Testis (tissue), 3 donors: ENCODE results near the gene IFIH1. TPM values are rescaled to one million over a fixed set of nuclear protein-coding genes. Genes with fewer than 3 reads are reported as not detected.

Source experiments
- DNase-seq: peaks from one replicate; pipeline ENCODE4 v3.0.0-alpha.2; 2019
- H3K27ac ChIP-seq, 2 donors: fragments of 200-600 bp; sonication (generic); one replicate each; pipeline ENCODE4 v1.5.1; 2019
- H3K27me3 ChIP-seq: fragments of 200-600 bp; sonication (generic); one replicate; pipeline ENCODE4 v1.5.1; 2019
- H3K36me3 ChIP-seq: fragments of 200-600 bp; sonication (generic); one replicate; pipeline ENCODE4 v1.5.1; 2017; ENCODE audit warnings: low read depth; ENCODE audit errors: missing control alignments
- H3K4me1 ChIP-seq: fragments of 200-600 bp; sonication (generic); one replicate; pipeline ENCODE4 v1.5.1; 2019
- H3K4me3 ChIP-seq, 2 donors: fragments of 200-600 bp; sonication (generic); one replicate each; pipeline ENCODE4 v1.5.1; 2017 to 2019
- H3K9me3 ChIP-seq: fragments of 200-600 bp; sonication (generic); one replicate; pipeline ENCODE4 v1.5.1; 2017
- POLR2A ChIP-seq: fragments of 450-650 bp; IDR thresholded peaks from one replicate; pipeline ENCODE4 v1.6.1; 2017; ENCODE audit warnings: antibody characterized with exemption, mild to moderate bottlenecking, moderate library complexity
- WGBS, 2 donors: methylation state at CpG; one replicate each; pipeline ENCODE4 v1.1.5; 2018; 5-methylcytosine and 5-hydroxymethylcytosine counted together
- intact Hi-C: fragments of 100-400 bp; cut with DNase I; formaldehyde crosslinking; loops from one replicate; pipeline ENCODE4 v1.15.1; 2023; ENCODE audit warnings: low total_unique reads
- polyA plus RNA-seq: library from polyadenylated mRNA; stranded (reverse); fragments of 350-450 nt; fragmentation: Illumina TruSeq; extraction: RNeasy Lipid Tissue Mini Kit (QIAGEN cat#74804); gene quantifications from one replicate; pipeline ENCODE4 v1.2.3, GENCODE V29; 2014; ENCODE audit warnings: low read depth, low replicate concordance; ENCODE audit not compliant: insufficient read depth
- total RNA-seq, 2 donors: library from RNA; depleted of rRNA; stranded (reverse); fragments of >200 nt; gene quantifications; one replicate each; pipeline ENCODE4 v1.2.3, GENCODE V29; 2016
- TF ChIP-seq, protein P1 (sequence below), 3 experiments: fragments of 450-650 bp in 2 of 3; fragments of 200-600 bp in 1 of 3; sonication (generic) in 1 of 3; IDR thresholded peaks; one replicate each; pipeline ENCODE4 v1.5.1; 2016 to 2019; ENCODE audit warnings: antibody characterized with exemption in 3 of 3, mild to moderate bottlenecking in 2 of 3, moderate library complexity in 1 of 3

IFIH1 gene
- total and polyA plus RNA-seq, 3 donors from 2014 or later: 6.0 to 12.8 (median 8.2) TPM

DNA sequence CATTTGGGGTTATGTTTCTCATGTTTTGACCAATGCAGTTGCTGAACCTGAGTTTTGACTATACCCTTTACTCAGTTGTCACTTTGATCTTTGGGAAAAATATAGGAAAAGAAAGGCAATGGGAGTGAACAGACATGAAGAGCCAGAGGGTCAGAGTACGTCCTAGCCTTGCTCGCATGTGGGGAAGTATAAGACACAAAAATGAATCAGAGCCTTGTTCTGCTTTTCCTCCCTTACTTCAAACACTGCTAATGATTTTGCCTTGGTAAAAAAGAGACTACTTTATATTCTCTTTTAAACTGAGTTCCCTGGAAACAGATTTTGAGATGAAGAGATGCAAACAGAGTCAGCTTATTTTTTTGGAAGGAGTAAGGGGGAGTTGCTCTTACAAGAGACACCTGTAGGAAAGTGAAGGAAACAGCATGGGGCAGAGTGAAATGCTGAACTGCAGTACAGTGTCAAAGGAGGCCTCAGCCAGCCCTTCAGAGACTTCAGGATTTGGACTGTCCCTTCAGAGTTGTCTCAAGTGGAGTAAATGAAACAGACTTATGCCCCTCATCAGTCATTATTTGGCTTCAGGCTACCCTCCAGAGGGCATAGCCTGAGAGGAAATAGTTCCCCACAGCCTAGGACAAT lies 64.1 kb downstream of the IFIH1 start:
- no peak for DNase-seq
- no peaks in the 10 kb centered on the region for H3K4me1 ChIP-seq
- no peaks in the 10 kb centered on the region for H3K9me3 ChIP-seq
- TF ChIP-seq POLR2A: no peak
- TF ChIP-seq, protein P1, sequence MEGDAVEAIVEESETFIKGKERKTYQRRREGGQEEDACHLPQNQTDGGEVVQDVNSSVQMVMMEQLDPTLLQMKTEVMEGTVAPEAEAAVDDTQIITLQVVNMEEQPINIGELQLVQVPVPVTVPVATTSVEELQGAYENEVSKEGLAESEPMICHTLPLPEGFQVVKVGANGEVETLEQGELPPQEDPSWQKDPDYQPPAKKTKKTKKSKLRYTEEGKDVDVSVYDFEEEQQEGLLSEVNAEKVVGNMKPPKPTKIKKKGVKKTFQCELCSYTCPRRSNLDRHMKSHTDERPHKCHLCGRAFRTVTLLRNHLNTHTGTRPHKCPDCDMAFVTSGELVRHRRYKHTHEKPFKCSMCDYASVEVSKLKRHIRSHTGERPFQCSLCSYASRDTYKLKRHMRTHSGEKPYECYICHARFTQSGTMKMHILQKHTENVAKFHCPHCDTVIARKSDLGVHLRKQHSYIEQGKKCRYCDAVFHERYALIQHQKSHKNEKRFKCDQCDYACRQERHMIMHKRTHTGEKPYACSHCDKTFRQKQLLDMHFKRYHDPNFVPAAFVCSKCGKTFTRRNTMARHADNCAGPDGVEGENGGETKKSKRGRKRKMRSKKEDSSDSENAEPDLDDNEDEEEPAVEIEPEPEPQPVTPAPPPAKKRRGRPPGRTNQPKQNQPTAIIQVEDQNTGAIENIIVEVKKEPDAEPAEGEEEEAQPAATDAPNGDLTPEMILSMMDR (IDR thresholded peaks at IDR 0.05): no peak
- WGBS, 2 donors: 69 to 80% methylated on average over 2 of the region's 2 CpGs
- no peaks in the 10 kb centered on the region for H3K27me3 ChIP-seq
- H3K4me3 ChIP-seq: no peak overlapping the region
- intact Hi-C loops: no loop called here
- no peaks in the 10 kb centered on the region for H3K36me3 ChIP-seq
- H3K27ac ChIP-seq: no peak overlapping the region

DNA sequence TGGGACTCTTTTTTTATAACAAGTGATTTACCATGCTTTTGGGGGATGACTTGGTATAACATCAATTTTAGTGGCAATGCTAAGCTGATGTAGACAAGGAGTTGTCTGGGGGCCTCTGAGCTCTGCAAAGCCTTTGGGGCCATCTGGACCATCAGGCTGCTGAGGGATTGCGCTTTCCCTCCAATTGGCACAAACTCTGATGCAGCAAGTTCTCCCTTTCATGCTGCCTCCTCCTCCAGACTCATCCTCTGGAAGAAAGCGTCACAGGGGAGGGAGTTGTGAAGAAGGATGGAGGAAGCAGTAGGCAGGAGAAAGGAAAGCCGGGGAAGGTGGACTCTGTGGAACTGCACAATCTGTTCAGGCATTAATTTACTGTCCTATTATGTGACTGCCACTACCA lies 65.0 kb downstream of the IFIH1 start:
- WGBS, 2 donors: 69 to 72% methylated on average over 3 of the region's 3 CpGs
- Histone ChIP-seq H3K4me1 (no peaks in the 10 kb centered on the region), H3K36me3 (no peaks in the 10 kb centered on the region), H3K27me3 (no peaks in the 10 kb centered on the region), H3K9me3 (no peaks in the 10 kb centered on the region), H3K27ac (no peak overlapping the region), H3K4me3 (no peak overlapping the region)
- intact Hi-C loops: no loop called here
- no peak for DNase-seq
- TF ChIP-seq POLR2A: no peak
- TF ChIP-seq, protein P1 (IDR thresholded peaks at IDR 0.05): no peak

DNA sequence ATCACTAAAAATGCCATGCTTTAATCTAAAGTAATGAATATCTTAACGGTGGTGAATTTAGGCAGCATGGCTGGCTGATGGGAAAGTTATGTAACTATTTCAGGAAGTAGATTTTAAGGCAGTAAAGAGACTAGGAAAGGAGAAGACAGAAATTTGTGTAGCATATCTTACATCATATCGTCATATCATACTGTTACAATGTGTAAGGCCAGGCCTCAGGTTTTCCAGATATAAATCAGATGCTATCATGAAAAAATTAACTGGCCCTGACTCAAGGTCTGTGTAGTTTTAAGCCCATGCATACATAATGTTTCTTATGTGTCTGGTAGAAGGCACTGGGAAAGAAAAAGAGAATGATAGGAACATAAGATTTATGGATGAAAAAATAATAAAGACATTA lies 66.3 kb downstream of the IFIH1 start:
- Histone ChIP-seq H3K36me3 (no peaks in the 10 kb centered on the region), H3K27ac (no peak overlapping the region), H3K4me3 (no peak overlapping the region), H3K9me3 (no peaks in the 10 kb centered on the region), H3K27me3 (no peaks in the 10 kb centered on the region), H3K4me1 (no peaks in the 10 kb centered on the region)
- TF ChIP-seq, protein P1 (IDR thresholded peaks at IDR 0.05): no peak
- no peak for TF ChIP-seq POLR2A
- 63 to 70% methylated on average over 2 of the region's 2 CpGs for WGBS, 2 donors
- intact Hi-C loops: no loop called here
- DNase-seq: no peak

DNA sequence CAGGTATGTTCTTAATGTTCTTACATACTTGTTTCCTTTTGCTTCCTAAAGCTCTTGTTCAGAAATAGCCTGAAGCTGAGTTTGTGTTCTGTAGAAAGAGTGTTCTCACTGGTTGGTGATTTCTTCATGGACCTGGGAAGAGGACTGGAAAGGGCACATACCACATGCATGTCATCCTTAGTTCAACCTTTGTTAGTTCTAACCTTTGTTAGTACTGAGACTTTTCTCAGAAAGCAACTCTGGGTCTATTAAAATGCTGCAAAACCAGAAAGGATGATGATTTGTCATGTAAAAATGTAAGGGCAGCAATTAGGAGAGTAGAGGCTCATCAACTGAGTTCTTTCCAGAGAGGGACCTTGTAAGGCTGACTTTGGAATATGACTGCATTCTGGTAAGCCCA lies 72.7 kb downstream of the IFIH1 start:
- intact Hi-C loops: no loop called here
- no peaks in the 10 kb centered on the region for H3K36me3 ChIP-seq
- peaks cover 6% of the 10 kb centered on the region for H3K4me1 ChIP-seq
- H3K27ac ChIP-seq: no peak overlapping the region
- no peaks in the 10 kb centered on the region for H3K27me3 ChIP-seq
- H3K9me3 ChIP-seq: no peaks in the 10 kb centered on the region
- DNase-seq: no peak
- TF ChIP-seq POLR2A: no peak
- TF ChIP-seq, protein P1 (IDR thresholded peaks at IDR 0.05): no peak
- H3K4me3 ChIP-seq: no peak overlapping the region

DNA sequence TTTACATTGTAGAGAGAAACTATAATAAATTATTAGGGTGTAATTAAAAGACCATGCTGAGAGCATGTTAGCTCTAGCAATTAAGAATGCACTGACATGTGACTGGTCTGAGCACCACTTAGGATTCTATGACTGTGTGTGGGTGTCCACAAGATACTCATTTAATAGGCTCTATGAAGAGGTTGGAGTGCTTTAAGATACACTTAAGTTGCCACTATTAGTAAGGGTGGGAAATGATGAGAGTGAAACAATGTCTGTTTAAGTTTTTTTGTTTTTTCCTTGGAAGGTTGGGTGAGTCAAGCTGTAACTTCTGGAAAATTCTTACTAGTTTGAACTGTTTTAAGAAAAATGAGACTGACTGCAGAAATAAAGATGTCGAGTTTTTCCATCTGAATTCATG lies 73.4 kb downstream of the IFIH1 start:
- no peak for DNase-seq
- 52 to 58% methylated on average over 1 of the region's 1 CpG for WGBS, 2 donors
- intact Hi-C loops: no loop called here
- Histone ChIP-seq H3K27ac (peak overlapping the region in 1 of 2 donors; percentile 29), H3K36me3 (no peaks in the 10 kb centered on the region), H3K4me1 (peaks cover 6% of the 10 kb centered on the region), H3K9me3 (no peaks in the 10 kb centered on the region), H3K4me3 (no peak overlapping the region), H3K27me3 (no peaks in the 10 kb centered on the region)
- TF ChIP-seq POLR2A: no peak
- TF ChIP-seq, protein P1 (IDR thresholded peaks at IDR 0.05): no peak
